Nucleus accumbens (tissue), 56 donors: ENCODE measurements around the gene PFKFB3.
A peak's percentile ranks its signal among the peaks of the same experiment; 100 is the strongest.

Experiments used
- DNase-seq, 56 donors: peaks; one replicate each; lab custom pipeline; 2025; lab: John Stamatoyannopoulos, UW

The PFKFB3 gene

DNA sequence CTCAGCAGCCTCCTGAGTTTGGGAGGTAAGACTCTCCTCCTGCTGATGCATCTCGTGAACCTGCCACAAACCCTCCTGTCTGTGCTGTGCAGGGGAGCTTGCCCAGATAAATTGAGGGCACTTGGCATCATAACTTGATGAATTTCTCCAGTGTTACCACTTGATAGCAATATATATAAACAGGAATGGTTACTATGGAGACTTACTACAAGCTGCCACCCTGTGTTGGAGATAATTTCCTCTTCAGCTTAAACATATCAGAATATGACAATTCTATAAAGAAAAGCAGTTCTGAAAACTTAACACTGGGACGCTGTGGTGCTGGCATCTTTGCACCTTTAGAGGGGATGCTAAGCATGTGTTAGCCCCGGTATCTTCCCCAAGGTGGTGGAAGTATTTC, 14.9 kb downstream of the PFKFB3 start:
- no peak for DNase-seq

DNA sequence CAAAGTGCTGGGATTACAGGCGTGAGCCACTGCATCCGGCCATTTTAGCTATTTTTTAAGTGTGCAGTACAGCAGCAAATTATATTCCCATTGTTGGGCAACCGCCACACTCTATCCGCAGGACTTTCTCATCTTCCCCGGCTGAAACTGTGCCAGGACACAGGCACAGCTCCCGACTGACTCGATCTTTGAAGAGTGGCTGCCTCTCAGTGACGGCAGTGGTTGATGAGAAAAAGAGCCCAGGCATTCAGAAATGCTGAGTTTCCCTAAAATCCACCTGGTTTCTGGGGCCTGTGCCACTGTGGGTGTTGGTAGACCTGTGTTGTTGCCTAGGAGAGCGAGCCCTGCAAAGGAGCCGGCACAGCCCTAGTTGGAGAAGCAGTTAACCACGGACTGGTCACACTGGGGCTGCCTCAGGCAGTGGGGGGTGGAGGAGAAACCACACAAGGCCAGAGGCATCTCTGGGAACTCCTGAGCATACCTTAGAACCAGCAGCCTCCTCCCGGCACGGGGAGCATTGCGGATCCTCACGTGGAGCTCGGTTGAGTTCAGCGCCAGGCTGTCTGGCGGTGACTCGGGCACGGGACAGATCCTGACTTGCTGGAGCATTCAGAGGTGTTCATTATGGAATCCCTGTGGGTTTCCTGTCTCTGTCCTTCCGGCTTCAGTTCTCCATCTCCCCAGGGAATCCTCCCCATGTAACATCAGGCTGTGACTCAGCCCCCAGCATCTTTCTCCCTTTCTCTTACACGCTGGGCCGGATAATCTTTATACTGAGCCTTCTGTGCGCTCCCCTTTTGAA, 16.2 kb downstream of the PFKFB3 start:
- peak in 4 of 56 donors; percentile 28 to 55 (median 42) for DNase-seq

DNA sequence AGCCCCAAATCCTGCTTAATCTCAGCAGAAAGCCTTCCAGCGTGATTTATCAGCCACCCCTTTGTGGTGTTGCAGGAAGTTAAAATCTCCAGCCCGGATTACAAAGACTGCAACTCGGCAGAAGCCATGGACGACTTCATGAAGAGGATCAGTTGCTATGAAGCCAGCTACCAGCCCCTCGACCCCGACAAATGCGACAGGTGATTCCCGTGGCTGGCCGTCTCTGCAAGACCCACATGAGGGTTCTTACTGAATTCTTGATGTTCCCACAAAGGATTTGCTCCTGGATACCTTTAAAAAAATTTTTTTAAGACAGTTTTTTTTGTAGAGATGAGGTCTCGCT, 16.7 kb downstream of the PFKFB3 start:
- DNase-seq: no peak

DNA sequence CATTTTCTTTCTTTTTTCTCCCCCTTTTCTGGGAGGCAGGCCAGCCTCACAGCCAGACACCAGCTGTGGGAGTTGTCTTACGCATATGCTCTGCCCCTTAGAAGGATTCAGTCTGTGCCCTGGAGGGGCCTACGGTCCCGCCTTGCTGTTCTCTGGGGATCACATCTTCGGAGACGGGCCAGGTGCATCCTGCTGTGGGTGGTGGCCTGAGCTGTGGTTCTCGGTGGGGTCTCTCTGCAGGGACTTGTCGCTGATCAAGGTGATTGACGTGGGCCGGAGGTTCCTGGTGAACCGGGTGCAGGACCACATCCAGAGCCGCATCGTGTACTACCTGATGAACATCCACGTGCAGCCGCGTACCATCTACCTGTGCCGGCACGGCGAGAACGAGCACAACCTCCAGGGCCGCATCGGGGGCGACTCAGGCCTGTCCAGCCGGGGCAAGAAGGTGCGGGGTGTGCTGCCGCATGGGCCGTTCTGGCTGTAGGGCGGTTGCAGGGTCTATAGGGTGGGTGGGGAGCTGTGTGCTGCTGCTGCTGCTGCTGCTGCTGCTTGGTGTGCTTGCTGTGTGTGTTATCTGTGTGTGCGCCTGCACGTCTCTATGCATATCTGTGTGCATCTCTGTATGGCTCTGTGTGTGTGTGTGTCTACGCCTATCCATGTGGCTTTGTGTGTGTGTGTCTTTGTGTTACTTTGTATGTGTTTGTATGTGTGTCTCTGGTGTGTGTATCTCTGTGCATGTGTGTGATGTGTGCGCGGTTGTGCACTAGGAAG, 17.9 kb downstream of the PFKFB3 start:
- DNase-seq: no peak

DNA sequence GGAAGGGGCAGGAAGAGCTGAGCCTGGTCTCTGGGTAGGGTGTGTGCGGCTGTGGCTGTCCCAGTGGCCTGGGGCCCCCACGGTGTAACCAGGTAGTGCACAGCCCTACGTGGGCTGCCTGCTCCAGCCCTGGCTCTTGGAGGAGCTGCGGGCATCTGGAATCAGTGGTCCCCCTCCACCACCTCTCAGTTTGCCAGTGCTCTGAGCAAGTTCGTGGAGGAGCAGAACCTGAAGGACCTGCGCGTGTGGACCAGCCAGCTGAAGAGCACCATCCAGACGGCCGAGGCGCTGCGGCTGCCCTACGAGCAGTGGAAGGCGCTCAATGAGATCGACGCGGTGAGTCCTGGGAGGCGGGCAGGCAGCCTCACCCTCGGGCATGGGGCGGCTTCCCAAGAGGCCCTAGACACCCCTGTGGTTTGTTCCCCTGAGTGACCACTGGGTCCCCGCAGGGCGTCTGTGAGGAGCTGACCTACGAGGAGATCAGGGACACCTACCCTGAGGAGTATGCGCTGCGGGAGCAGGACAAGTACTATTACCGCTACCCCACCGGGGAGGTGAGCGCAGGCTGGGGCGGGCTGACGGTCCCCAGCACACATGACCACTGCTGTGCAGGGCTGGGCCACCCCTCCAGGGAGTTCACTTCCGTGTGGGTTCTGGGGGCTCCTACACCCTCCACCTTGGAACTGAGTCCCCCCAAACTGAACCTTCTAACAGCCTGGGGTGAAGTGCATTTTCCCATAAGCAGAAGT, 18.6 kb downstream of the PFKFB3 start:
- DNase-seq: no peak

DNA sequence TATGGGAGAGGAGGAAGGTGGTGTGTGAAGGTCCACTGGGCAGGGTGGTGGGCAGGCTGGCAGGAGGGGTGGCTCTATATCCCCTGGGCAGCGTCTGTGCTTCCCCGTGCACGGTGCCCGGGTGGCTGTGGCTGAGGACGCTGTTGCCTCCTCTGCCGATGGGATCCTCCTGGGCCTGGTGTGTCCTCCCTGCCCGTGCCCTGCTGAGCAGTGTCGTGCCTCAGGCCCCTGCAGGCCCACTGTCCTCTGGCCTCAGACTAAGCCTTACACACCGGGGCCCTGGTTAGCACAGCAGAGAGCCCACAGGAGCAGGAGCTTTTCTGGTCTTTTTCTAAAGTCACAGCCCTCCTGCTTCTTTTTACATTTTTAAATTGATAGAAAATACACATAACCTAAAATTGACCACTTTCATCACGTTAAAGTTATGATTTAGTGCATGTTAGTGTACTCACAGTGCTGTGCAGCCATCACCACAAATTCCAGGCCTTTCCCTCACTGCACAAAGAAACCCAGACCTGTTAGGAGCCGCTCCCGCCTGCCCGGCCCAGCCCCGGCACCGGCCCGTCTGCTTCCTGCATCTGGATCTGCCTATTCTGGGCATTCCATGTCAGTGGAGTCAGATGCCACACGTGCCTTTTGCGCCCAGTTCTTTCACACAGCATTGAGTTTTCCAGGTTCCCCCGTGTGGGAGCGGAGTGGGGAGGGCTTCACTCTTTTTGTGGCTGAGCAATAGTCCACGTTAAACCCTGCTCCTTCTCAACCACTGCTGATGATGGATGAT, 19.4 kb downstream of the PFKFB3 start:
- DNase-seq: no peak

DNA sequence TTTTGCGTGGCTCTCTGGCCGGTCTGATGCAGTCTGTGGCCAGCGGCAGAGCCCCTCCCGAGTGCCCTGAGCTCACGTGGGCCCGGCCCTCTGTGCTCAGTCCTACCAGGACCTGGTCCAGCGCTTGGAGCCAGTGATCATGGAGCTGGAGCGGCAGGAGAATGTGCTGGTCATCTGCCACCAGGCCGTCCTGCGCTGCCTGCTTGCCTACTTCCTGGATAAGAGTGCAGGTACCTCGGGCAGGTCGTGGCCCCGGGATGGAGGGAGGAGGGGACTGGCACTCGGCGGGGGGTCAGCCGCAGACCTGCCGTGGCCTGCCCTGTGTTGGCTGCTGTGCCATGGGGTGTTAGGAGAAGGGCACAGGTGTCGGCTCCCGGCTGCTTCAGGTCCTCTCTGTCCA, 20.0 kb downstream of the PFKFB3 start:
- DNase-seq: peak in 6 of 56 donors; percentile 23 to 44 (median 38)

DNA sequence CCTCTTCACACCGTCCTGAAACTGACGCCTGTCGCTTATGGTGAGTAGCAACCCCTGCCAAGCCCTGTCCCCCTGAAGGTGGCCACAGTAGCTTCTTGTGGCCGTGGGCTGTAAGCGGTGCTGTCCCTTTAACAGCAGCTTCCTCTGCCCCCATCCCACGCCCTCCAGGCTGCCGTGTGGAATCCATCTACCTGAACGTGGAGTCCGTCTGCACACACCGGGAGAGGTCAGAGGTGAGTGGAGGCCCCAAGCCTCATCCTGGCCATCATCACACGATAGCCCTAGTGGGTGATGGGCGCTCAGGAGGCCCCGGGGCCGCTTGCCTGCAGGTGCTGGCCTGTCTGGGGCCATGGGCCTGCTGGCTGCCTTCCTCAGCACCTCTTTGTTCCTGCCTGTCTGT, 21.2 kb downstream of the PFKFB3 start:
- no peak for DNase-seq

DNA sequence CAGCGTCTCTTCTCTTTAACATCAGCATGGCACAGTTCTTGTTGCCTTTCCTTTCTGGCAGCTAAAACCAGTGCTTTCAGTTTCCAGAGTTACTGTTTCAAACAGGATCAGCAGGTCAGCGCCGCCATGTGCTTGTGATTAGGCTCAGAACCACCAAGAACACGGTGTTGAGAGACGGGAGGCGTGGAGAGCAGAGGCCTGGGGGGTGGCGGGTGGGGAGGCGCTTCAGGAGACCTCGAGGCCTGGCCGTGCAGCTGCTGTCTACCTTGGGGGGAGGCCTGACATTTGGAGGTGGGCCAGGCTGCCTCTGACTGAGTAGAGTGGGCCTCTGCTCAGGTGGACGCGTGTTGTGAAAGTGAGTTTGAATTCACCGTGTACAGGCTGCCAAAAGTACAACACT, 22.0 kb downstream of the PFKFB3 start:
- peak in 1 of 56 donors; percentile 29 for DNase-seq

DNA sequence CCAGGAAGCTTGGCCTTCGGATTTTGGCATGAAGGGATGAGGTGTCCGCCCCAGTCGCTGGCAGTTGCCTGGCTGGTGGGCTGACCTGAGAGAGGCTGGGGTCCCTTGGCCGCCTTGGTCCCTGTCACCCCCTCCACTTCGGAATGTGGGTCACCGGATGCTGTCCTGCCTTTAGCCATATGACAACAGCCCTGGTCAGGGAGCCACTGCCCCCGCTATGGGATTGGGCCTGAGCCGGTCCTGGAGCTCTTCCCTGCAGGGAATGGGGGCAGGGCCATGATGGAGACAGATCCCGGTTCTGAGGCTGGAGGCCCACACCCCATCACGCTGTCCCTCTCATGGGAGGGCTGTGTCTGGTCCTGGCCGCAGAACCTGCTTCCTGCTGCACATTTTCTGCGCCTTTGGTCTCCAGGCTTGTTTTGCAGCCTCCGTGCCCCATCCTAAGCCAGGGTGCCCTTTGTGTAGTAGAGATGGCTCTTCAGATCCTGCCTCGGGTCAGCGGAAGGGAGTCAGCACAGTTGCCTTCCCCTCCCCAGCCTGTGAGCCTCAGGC, 22.6 kb downstream of the PFKFB3 start:
- DNase-seq: no peak

DNA sequence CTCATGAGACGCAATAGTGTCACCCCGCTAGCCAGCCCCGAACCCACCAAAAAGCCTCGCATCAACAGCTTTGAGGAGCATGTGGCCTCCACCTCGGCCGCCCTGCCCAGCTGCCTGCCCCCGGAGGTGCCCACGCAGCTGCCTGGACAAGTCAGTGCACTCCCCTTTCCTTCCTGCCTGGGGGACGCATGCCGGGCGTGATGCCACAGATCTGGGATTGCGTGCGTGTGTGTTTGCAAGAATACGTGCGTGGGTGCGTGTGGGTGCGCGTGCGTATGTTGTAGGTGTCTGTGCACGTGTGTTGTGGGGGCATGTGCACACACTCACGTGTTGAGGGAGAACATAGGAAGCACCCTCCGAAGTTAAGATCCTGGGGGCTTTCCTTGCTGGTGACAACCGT, 23.5 kb downstream of the PFKFB3 start:
- no peak for DNase-seq

DNA sequence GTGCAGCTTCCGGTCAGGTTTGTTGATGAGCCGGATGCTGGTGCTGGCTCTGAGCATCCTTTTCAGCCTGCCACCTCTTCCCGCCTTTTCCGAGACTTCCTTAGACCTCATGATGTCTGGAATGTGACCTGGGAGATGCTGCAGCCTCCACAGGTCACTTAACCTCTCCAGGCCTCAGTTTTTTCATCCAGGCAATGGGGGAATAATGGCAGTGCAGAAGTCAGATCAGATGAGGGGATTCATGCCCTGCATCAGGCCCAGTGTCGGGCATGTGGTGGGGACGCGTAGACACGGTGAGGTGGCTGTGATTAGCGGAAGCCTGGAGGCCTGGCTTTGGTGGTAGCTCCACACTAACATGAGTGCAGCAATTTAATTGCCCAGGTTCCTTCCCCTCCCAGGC, 24.6 kb downstream of the PFKFB3 start:
- no peak for DNase-seq

DNA sequence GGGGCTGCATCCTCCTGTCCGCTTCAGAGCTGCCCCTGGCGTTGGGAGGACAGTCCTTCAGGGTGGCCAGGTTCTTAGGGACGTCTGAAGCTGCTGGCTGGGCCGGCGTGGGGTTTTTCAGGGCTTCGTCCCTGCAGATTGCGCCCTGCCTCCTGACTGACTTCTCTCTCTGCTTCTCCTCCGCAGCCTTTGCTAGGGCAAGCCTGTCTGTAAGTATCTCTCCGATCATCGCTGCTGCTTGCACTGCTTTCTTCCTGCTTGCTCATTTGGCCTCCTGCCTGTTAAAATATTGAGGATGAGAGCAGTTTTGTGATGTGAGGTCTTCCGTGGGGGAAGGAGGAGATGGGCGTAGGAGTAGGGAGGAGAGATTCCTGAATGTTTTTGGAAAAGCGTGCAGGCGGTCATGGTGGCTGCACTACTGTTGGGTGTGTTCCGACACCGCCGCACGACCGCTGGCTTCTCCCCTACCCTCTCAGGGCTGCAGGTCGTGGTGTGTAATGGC, 25.3 kb downstream of the PFKFB3 start:
- DNase-seq: no peak

DNA sequence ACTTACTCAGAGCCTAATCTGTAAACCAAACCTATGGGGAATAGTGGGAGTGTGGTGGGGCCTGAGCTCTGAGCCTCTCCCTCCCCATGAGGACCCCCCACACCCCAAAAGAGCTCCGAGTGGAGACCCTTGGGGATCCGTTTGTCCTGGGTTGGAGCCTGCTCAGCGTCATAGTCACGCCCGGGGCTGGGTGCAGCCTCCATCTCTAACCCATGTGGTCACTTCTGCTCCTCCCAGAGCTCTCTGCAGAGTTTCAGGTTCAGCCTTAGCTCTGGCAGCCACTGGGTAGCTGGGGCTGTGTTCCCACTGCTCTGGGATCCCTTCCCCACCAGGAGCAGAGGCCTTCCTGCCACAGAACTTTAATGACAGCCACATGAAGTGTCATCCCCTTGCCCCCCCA, 25.9 kb downstream of the PFKFB3 start:
- DNase-seq: no peak

DNA sequence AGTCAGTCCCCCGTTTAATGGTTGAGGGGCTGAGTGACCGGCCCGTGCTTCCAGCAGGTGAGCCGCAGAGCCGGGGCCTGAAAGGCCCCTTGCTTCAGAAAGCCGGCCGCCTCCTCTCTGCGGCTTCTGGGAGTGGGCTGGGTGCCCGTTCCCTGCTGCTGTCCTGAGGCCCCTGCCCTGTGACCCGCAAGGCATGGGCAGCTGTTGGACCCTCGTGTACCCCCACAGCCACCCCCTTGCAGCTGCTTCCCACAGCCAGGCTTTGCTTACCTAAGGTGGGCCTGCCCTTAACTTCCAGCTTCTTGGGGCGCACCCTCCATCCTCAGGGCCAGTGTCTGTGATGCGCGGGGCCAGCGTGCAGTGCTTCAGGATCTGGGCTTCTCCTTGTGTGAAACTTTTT, 26.6 kb downstream of the PFKFB3 start:
- DNase-seq: no peak

DNA sequence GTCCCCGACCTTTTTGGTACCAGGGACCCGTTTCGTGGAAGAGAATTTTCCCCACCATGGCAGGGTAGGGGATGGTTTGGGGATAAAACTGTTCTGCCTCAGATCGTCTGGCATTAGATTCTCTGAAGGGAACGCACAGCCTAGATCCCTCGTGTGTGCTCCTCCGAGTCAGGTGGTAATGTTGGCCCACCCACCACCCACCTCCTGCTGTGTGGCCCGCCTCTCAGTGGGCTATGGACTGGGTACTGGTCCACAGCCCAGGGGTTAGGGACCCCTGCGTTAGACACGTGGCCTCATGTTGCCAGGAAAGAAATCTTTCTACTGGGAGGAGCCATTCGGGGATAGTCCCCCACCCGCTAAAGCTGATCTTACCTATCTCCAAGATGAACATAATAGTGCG, 27.0 kb downstream of the PFKFB3 start:
- no peak for DNase-seq

DNA sequence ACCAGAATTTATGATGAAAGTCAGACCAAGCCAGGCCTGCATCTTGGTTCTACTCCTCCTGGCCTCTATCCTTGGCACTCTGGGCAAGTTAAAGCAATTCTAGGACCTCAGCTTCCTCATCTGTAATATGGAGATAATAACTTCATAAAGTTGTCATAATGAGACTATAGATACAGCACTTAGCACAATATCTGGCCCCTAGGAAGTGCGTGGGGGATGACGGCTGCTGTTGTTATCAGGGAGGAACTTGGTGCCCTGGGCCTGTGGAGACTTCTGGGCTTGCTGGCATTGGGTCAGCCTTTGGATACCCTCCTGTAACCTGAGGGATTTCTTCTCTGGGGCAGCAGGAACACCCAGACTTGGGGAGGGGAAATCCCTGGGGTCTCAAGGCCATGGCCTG, 27.6 kb downstream of the PFKFB3 start:
- DNase-seq: no peak

DNA sequence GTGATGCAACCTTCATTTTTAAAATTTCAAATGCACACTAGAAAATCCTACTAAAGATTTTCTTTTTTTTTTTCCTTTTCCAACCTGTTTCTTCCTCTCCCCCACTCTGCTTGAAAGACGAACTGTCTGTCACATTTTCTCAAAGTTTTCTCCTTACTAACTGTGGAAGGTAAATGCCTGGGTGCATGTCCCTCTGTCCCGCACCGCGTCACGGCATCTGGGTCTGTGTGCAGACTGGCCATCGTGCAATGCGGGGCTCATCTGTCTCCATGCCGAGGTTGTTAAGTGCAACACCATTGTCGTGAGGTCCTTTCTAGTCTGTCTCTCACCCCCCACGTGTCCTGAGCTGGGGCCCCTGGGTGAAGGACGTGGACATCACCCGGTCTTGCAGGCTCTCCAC, 28.4 kb downstream of the PFKFB3 start:
- DNase-seq: no peak

DNA sequence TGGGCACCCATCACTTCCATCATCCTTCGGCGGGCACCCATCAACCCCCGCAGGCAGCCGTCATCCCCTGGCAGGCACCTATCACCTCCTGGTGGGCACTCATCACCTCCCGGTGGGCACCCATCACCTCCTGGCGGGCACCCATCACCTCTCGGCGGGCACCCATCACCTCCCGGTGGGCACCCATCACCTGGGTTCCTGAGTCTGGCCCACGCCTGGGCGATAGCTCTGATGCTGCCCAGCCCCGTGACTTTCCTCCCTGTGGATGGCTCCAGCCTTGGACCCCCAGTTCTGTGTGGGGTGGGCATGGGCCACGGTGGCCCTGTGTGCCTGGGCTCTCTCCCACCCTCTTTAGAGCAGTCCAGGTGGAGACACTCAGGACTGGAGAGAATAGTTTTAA, 29.0 kb downstream of the PFKFB3 start:
- no peak for DNase-seq

DNA sequence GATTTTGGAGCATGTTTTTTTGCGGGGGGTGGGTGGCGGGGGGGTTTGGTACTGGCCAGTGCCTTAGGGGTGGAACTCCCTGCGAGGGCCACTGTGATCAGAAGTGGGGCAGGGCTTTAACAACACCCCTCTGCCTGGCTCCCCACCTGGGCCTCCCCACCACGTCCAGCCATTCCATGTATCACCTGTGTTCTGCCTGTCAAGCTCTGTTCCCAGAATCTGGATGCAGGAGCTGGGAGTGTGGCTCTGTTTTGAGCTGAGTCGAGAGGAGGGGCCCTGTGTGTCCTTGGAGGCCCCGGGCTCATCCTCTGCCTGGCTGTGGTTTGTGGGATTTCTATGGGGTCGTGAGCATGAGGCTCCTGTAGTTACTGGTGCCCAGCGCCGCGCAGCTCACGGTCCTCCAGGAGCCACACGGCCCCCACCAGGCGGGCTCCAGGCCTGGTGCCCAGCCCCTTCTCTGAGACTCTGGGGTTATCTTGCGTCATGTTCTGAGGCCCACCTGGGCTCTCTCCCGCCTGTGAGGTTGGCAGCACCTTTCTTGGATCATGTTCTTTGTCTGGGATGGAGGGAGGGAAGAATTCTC, 29.6 kb downstream of the PFKFB3 start:
- no peak for DNase-seq
